ENCODE results near the gene NRARP.

Gene NRARP

GRCh38 chr9:137313956-137314560 lies 12.0 kb upstream of the NRARP start:
- no peaks in the 10 kb centered on the region for H3K27me3 ChIP-seq (ENCODE audit: control insufficient read depth, insufficient read depth, low read length)
- H3K4me3 ChIP-seq (ENCODE audit: low read depth, low read length): no peak overlapping the region
- H3K9me3 ChIP-seq (ENCODE audit: control insufficient read depth, insufficient read depth, low read length): no peaks in the 10 kb centered on the region
- H3K9ac ChIP-seq (ENCODE audit: low read depth, low read length): no peak overlapping the region
- H3K4me1 ChIP-seq (ENCODE audit: control insufficient read depth, insufficient read depth, low read length): no peaks in the 10 kb centered on the region
- no peaks in the 10 kb centered on the region for H3K36me3 ChIP-seq (ENCODE audit: control insufficient read depth, insufficient read depth, low read length)

- Histone ChIP-seq H3K36me3 (ENCODE audit: control insufficient read depth, insufficient read depth, low read length) (no peaks in the 10 kb centered on the region), H3K4me3 (ENCODE audit: low read depth, low read length) (no peak overlapping the region), H3K9me3 (ENCODE audit: control insufficient read depth, insufficient read depth, low read length) (no peaks in the 10 kb centered on the region), H3K9ac (ENCODE audit: low read depth, low read length) (no peak overlapping the region), H3K27me3 (ENCODE audit: control insufficient read depth, insufficient read depth, low read length) (no peaks in the 10 kb centered on the region), H3K4me1 (ENCODE audit: control insufficient read depth, insufficient read depth, low read length) (no peaks in the 10 kb centered on the region)
These were observed 11.4 kb upstream of the NRARP start for GRCh38 chr9:137313326-137313936.

- H3K9ac ChIP-seq (ENCODE audit: low read depth, low read length): no peak overlapping the region
- H3K4me1 ChIP-seq (ENCODE audit: control insufficient read depth, insufficient read depth, low read length): no peaks in the 10 kb centered on the region
- H3K9me3 ChIP-seq (ENCODE audit: control insufficient read depth, insufficient read depth, low read length): no peaks in the 10 kb centered on the region
- H3K4me3 ChIP-seq (ENCODE audit: low read depth, low read length): no peak overlapping the region
- H3K36me3 ChIP-seq (ENCODE audit: control insufficient read depth, insufficient read depth, low read length): no peaks in the 10 kb centered on the region
- H3K27me3 ChIP-seq (ENCODE audit: control insufficient read depth, insufficient read depth, low read length): no peaks in the 10 kb centered on the region
These were observed 10.8 kb upstream of the NRARP start for GRCh38 chr9:137312852-137313325.

- Histone ChIP-seq H3K4me3 (ENCODE audit: low read depth, low read length) (no peak overlapping the region), H3K9ac (ENCODE audit: low read depth, low read length) (no peak overlapping the region), H3K36me3 (ENCODE audit: control insufficient read depth, insufficient read depth, low read length) (no peaks in the 10 kb centered on the region), H3K9me3 (ENCODE audit: control insufficient read depth, insufficient read depth, low read length) (no peaks in the 10 kb centered on the region), H3K4me1 (ENCODE audit: control insufficient read depth, insufficient read depth, low read length) (no peaks in the 10 kb centered on the region), H3K27me3 (ENCODE audit: control insufficient read depth, insufficient read depth, low read length) (no peaks in the 10 kb centered on the region)
These were observed 10.1 kb upstream of the NRARP start for GRCh38 chr9:137311986-137312851.

GRCh38 chr9:137311171-137311985 lies 9.3 kb upstream of the NRARP start:
- no peaks in the 10 kb centered on the region for H3K27me3 ChIP-seq (ENCODE audit: control insufficient read depth, insufficient read depth, low read length)
- H3K9me3 ChIP-seq (ENCODE audit: control insufficient read depth, insufficient read depth, low read length): no peaks in the 10 kb centered on the region
- no peak overlapping the region for H3K4me3 ChIP-seq (ENCODE audit: low read depth, low read length)
- no peak overlapping the region for H3K9ac ChIP-seq (ENCODE audit: low read depth, low read length)
- H3K36me3 ChIP-seq (ENCODE audit: control insufficient read depth, insufficient read depth, low read length): no peaks in the 10 kb centered on the region
- no peaks in the 10 kb centered on the region for H3K4me1 ChIP-seq (ENCODE audit: control insufficient read depth, insufficient read depth, low read length)

GRCh38 chr9:137310189-137311052 lies 8.3 kb upstream of the NRARP start:
- Histone ChIP-seq H3K36me3 (ENCODE audit: control insufficient read depth, insufficient read depth, low read length) (no peaks in the 10 kb centered on the region), H3K9me3 (ENCODE audit: control insufficient read depth, insufficient read depth, low read length) (no peaks in the 10 kb centered on the region), H3K4me1 (ENCODE audit: control insufficient read depth, insufficient read depth, low read length) (no peaks in the 10 kb centered on the region), H3K4me3 (ENCODE audit: low read depth, low read length) (no peak overlapping the region), H3K27me3 (ENCODE audit: control insufficient read depth, insufficient read depth, low read length) (no peaks in the 10 kb centered on the region), H3K9ac (ENCODE audit: low read depth, low read length) (no peak overlapping the region)

- no peaks in the 10 kb centered on the region for H3K4me1 ChIP-seq (ENCODE audit: control insufficient read depth, insufficient read depth, low read length)
- no peak overlapping the region for H3K9ac ChIP-seq (ENCODE audit: low read depth, low read length)
These were observed 7.5 kb upstream of the NRARP start for GRCh38 chr9:137309368-137310188.

GRCh38 chr9:137308057-137308619 lies 6.1 kb upstream of the NRARP start:
- Histone ChIP-seq H3K27me3 (ENCODE audit: control insufficient read depth, insufficient read depth, low read length) (peaks cover 3% of the 10 kb centered on the region), H3K4me1 (ENCODE audit: control insufficient read depth, insufficient read depth, low read length) (peaks cover under 1% of the 10 kb centered on the region)

More at GRCh38 chr9:137309368-137310188, 7.5 kb upstream of the NRARP start:
- no peaks in the 10 kb centered on the region for H3K27me3 ChIP-seq (ENCODE audit: control insufficient read depth, insufficient read depth, low read length)
- H3K9me3 ChIP-seq (ENCODE audit: control insufficient read depth, insufficient read depth, low read length): no peaks in the 10 kb centered on the region
- H3K36me3 ChIP-seq (ENCODE audit: control insufficient read depth, insufficient read depth, low read length): no peaks in the 10 kb centered on the region
- no peak overlapping the region for H3K4me3 ChIP-seq (ENCODE audit: low read depth, low read length)

GRCh38 chr9:137307255-137308056 lies 5.4 kb upstream of the NRARP start:
- Histone ChIP-seq H3K9ac (ENCODE audit: low read depth, low read length) (no peak overlapping the region), H3K36me3 (ENCODE audit: control insufficient read depth, insufficient read depth, low read length) (no peaks in the 10 kb centered on the region), H3K27me3 (ENCODE audit: control insufficient read depth, insufficient read depth, low read length) (peaks cover 5% of the 10 kb centered on the region), H3K9me3 (ENCODE audit: control insufficient read depth, insufficient read depth, low read length) (no peaks in the 10 kb centered on the region), H3K4me3 (ENCODE audit: low read depth, low read length) (no peak overlapping the region), H3K4me1 (ENCODE audit: control insufficient read depth, insufficient read depth, low read length) (peaks cover 3% of the 10 kb centered on the region)

More at GRCh38 chr9:137308057-137308619, 6.1 kb upstream of the NRARP start:
- Histone ChIP-seq H3K9me3 (ENCODE audit: control insufficient read depth, insufficient read depth, low read length) (no peaks in the 10 kb centered on the region), H3K9ac (ENCODE audit: low read depth, low read length) (no peak overlapping the region), H3K4me3 (ENCODE audit: low read depth, low read length) (no peak overlapping the region), H3K36me3 (ENCODE audit: control insufficient read depth, insufficient read depth, low read length) (no peaks in the 10 kb centered on the region)
